GM23338 (cell line): Measurements from ENCODE around the gene APMAP. TPM values are rescaled to one million over a fixed set of nuclear protein-coding genes. Genes with fewer than 3 reads are reported as not detected.

ENCODE experiments used
- ATAC-seq: fragments of 200-7000 bp; cut with Tn5 transposase; 3 replicates; pipeline ENCODE4 v1.9.1; 2020
- DNase-seq: peaks from one replicate; pipeline ENCODE4 v3.0.0-alpha.2; 2015; ENCODE audit warnings: low spot score
- H2AFZ ChIP-seq: fragments of 200-600 bp; sonication (generic); 2 replicates; pipeline ENCODE4 v1.8.0; 2016; ENCODE audit warnings: antibody characterized with exemption, mild to moderate bottlenecking, moderate library complexity
- H3F3A ChIP-seq: fragments of 200-600 bp; sonication (generic); replicated peaks from 2 replicates; pipeline ENCODE4 v1.8.0; 2017; ENCODE audit warnings: antibody characterized with exemption, mixed run types, low read depth
- H3K27ac ChIP-seq: fragments of 200-600 bp; sonication (generic); 2 replicates; pipeline ENCODE4 v1.6.1; 2016; ENCODE audit warnings: low read depth
- H3K27me3 ChIP-seq: fragments of 200-600 bp; sonication (generic); 2 replicates; pipeline ENCODE4 v1.8.0; 2016; ENCODE audit warnings: mild to moderate bottlenecking, mixed run types, moderate library complexity; ENCODE audit not compliant: insufficient read depth
- H3K36me3 ChIP-seq: fragments of 200-600 bp; sonication (generic); 2 replicates; pipeline ENCODE4 v1.8.0; 2016; ENCODE audit warnings: mild to moderate bottlenecking; ENCODE audit not compliant: insufficient read depth
- H3K4me1 ChIP-seq: fragments of 200-600 bp; sonication (generic); 2 replicates; pipeline ENCODE4 v1.8.0; 2016; ENCODE audit warnings: mild to moderate bottlenecking, moderate library complexity; ENCODE audit not compliant: insufficient read depth
- H3K4me2 ChIP-seq: fragments of 200-600 bp; sonication (generic); 2 replicates; pipeline ENCODE4 v1.7.1; 2017; ENCODE audit warnings: mixed run types
- H3K4me3 ChIP-seq: fragments of 200-600 bp; sonication (generic); 2 replicates; pipeline ENCODE4 v1.6.1; 2016; ENCODE audit warnings: mixed run types
- H3K79me2 ChIP-seq: fragments of 200-600 bp; sonication (generic); replicated peaks from 2 replicates; pipeline ENCODE4 v1.8.0; 2017; ENCODE audit warnings: mild to moderate bottlenecking; ENCODE audit not compliant: insufficient read depth
- H3K9me2 ChIP-seq: fragments of 200-600 bp; sonication (generic); 2 replicates; pipeline ENCODE4 v1.8.0; 2017; ENCODE audit not compliant: insufficient read depth
- H4K20me1 ChIP-seq: fragments of 200-600 bp; sonication (generic); replicated peaks from 2 replicates; pipeline ENCODE4 v1.8.0; 2017; ENCODE audit warnings: mild to moderate bottlenecking; ENCODE audit not compliant: insufficient read depth
- H3K27ac Mint-ChIP-seq: 2 replicates; pipeline ENCODE4 v1.8.0; 2020; ENCODE audit warnings: inconsistent platforms, mild to moderate bottlenecking, moderate library complexity, mixed read lengths
- H3K27me3 Mint-ChIP-seq: 3 replicates; pipeline ENCODE4 v1.8.0; 2022; ENCODE audit warnings: low read depth, mild to moderate bottlenecking, moderate library complexity, mixed read lengths, inconsistent platforms; ENCODE audit not compliant: insufficient read depth, poor library complexity
- H3K36me3 Mint-ChIP-seq: 3 replicates; pipeline ENCODE4 v1.8.0; 2021; ENCODE audit warnings: low read depth, mild to moderate bottlenecking, inconsistent platforms, moderate library complexity, mixed read lengths
- H3K4me1 Mint-ChIP-seq: 3 replicates; pipeline ENCODE4 v1.8.0; 2020; ENCODE audit warnings: mild to moderate bottlenecking, inconsistent platforms, mixed read lengths
- H3K4me3 Mint-ChIP-seq: 3 replicates; pipeline ENCODE4 v1.8.0; 2021; ENCODE audit warnings: moderate library complexity, mild to moderate bottlenecking, inconsistent platforms, mixed read lengths
- H3K9me3 Mint-ChIP-seq: 3 replicates; pipeline ENCODE4 v1.8.0; 2020; ENCODE audit warnings: moderate library complexity, mild to moderate bottlenecking, inconsistent platforms, mixed read lengths
- JUNB ChIP-seq: IDR thresholded peaks from one replicate; pipeline ENCODE4 v1.6.1; 2016; ENCODE audit warnings: antibody characterized with exemption; ENCODE audit not compliant: unreplicated experiment
- POLR2AphosphoS5 ChIP-seq: IDR thresholded peaks from 2 replicates; pipeline ENCODE4 v1.6.1; 2016; ENCODE audit warnings: antibody characterized with exemption, low read depth
- ZNF331 ChIP-seq: fragments of 250-450 bp; sonication (Bioruptor Pico); IDR thresholded peaks from 2 replicates; pipeline ENCODE4 v1.5.0; 2020; ENCODE audit warnings: low read depth, mild to moderate bottlenecking, moderate library complexity
- polyA plus RNA-seq: library from polyadenylated mRNA; unstranded; fragments of >200 nt; fragmentation: Nextera tagmentation; extraction: Ambion mirVana; gene quantifications from 2 replicates; pipeline ENCODE4 v1.2.1, GENCODE V29; 2016
- total RNA-seq: library from RNA; depleted of rRNA; stranded (reverse); fragments of >200 nt; shearing (Covaris generic); gene quantifications from 2 replicates; pipeline ENCODE4 v1.2.3, GENCODE V29; 2014
- TF ChIP-seq, protein P1 (sequence below): fragments of 250-450 bp; sonication (Bioruptor Pico); IDR thresholded peaks from 2 replicates; pipeline ENCODE4 v1.5.0; 2020; ENCODE audit warnings: mild to moderate bottlenecking, moderate library complexity
- TF ChIP-seq, protein P2 (sequence below): IDR thresholded peaks from 2 replicates; pipeline ENCODE4 v1.6.1; 2016; ENCODE audit warnings: antibody characterized with exemption

APMAP gene
- total and polyA plus RNA-seq, 2 experiments from 2014 or later, result 31.7 to 72.3 TPM

DNA sequence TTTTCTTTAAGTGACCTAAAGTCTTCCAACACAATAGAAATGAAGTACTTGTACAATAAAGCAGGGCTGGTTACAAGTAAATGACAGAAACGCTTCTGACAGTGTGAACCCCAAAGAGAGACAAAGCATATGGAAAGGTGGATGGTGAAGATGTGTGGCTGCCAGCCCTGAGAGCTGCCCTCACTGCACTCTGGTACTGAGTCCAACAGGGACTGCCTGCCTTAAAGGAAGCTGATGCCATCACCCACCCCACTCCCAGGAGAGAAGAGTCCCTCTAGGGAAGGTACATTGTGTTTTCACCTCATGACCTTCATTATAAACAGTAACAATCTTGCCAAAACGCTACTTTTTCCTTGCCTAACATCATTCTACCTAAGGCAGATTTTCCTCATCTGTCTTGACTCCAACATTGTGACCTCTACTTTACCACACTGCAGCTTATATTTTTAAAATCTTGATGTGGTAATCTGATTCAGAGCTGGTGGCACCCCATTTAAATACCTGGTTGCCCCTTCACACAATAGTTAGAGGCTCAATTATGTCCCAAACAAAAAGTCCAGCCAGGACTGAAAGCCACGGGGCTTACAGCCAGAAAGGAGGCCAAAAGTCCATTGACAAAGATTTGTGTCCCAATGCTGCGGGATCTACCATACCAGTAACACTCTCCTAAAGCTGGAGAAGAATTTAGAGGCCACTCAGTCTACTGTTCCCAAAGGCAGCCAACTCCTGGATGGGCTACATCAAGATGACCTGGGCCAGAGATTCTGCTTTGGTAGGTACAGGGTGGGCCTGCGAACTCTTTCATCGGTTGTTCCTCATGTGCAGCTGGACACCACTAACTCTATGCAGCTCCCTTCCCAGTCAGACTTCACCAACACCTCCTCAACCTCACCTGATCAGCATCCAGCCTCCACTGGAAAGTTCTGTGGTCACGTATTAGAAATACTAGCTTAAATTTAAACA is 4.4 kb downstream of the APMAP start:
- H3K27ac Mint-ChIP-seq, result no peak overlapping the region
- 0 out of 2 replicates have a peak, but pooled peaks cover 2% of the 10 kb centered on the region for H3K4me1 ChIP-seq
- H3K4me3 Mint-ChIP-seq, result no peak overlapping the region
- H3K4me1 Mint-ChIP-seq, result peaks cover 11% of the 10 kb centered on the region
- H3K27me3 Mint-ChIP-seq, result peaks cover 5% of the 10 kb centered on the region
- no peak overlapping the region for H3K27ac ChIP-seq
- H3K4me2 ChIP-seq, result no peak overlapping the region
- ATAC-seq, result no peak
- TF ChIP-seq, protein P1, sequence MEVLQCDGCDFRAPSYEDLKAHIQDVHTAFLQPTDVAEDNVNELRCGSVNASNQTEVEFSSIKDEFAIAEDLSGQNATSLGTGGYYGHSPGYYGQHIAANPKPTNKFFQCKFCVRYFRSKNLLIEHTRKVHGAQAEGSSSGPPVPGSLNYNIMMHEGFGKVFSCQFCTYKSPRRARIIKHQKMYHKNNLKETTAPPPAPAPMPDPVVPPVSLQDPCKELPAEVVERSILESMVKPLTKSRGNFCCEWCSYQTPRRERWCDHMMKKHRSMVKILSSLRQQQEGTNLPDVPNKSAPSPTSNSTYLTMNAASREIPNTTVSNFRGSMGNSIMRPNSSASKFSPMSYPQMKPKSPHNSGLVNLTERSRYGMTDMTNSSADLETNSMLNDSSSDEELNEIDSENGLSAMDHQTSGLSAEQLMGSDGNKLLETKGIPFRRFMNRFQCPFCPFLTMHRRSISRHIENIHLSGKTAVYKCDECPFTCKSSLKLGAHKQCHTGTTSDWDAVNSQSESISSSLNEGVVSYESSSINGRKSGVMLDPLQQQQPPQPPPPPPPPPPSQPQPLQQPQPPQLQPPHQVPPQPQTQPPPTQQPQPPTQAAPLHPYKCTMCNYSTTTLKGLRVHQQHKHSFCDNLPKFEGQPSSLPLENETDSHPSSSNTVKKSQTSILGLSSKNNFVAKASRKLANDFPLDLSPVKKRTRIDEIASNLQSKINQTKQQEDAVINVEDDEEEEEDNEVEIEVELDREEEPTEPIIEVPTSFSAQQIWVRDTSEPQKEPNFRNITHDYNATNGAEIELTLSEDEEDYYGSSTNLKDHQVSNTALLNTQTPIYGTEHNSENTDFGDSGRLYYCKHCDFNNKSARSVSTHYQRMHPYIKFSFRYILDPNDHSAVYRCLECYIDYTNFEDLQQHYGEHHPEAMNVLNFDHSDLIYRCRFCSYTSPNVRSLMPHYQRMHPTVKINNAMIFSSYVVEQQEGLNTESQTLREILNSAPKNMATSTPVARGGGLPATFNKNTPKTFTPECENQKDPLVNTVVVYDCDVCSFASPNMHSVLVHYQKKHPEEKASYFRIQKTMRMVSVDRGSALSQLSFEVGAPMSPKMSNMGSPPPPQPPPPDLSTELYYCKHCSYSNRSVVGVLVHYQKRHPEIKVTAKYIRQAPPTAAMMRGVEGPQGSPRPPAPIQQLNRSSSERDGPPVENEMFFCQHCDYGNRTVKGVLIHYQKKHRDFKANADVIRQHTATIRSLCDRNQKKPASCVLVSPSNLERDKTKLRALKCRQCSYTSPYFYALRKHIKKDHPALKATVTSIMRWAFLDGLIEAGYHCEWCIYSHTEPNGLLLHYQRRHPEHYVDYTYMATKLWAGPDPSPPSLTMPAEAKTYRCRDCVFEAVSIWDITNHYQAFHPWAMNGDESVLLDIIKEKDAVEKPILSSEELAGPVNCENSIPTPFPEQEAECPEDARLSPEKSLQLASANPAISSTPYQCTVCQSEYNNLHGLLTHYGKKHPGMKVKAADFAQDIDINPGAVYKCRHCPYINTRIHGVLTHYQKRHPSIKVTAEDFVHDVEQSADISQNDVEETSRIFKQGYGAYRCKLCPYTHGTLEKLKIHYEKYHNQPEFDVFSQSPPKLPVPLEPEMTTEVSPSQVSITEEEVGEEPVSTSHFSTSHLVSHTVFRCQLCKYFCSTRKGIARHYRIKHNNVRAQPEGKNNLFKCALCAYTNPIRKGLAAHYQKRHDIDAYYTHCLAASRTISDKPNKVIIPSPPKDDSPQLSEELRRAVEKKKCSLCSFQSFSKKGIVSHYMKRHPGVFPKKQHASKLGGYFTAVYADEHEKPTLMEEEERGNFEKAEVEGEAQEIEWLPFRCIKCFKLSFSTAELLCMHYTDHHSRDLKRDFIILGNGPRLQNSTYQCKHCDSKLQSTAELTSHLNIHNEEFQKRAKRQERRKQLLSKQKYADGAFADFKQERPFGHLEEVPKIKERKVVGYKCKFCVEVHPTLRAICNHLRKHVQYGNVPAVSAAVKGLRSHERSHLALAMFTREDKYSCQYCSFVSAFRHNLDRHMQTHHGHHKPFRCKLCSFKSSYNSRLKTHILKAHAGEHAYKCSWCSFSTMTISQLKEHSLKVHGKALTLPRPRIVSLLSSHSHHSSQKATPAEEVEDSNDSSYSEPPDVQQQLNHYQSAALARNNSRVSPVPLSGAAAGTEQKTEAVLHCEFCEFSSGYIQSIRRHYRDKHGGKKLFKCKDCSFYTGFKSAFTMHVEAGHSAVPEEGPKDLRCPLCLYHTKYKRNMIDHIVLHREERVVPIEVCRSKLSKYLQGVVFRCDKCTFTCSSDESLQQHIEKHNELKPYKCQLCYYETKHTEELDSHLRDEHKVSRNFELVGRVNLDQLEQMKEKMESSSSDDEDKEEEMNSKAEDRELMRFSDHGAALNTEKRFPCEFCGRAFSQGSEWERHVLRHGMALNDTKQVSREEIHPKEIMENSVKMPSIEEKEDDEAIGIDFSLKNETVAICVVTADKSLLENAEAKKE (CRISPR knock-in tag), result no peak
- TF ChIP-seq, protein P2, sequence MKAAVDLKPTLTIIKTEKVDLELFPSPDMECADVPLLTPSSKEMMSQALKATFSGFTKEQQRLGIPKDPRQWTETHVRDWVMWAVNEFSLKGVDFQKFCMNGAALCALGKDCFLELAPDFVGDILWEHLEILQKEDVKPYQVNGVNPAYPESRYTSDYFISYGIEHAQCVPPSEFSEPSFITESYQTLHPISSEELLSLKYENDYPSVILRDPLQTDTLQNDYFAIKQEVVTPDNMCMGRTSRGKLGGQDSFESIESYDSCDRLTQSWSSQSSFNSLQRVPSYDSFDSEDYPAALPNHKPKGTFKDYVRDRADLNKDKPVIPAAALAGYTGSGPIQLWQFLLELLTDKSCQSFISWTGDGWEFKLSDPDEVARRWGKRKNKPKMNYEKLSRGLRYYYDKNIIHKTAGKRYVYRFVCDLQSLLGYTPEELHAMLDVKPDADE, result no peak
- TF ChIP-seq ZNF331 (no peak), POLR2AphosphoS5 (no peak), JUNB (no peak)
- no peaks in the 10 kb centered on the region for H3F3A ChIP-seq
- no peaks in the 10 kb centered on the region; the same call in 2 of the 3 replicates for H3K9me3 Mint-ChIP-seq
- no peak overlapping the region for H3K4me3 ChIP-seq
- no peaks in the 10 kb centered on the region; the same call in 2 of the 3 replicates for H3K36me3 Mint-ChIP-seq
- DNase-seq, result no peak
- no peaks in the 10 kb centered on the region for H3K9me2 ChIP-seq
- H3K36me3 ChIP-seq, result no peaks in the 10 kb centered on the region
- H3K27me3 ChIP-seq, result 0 out of 2 replicates have a peak, but pooled peaks cover 2% of the 10 kb centered on the region
- H4K20me1 ChIP-seq, result peaks cover 30% of the 10 kb centered on the region
- no peak overlapping the region for H2AFZ ChIP-seq
- H3K79me2 ChIP-seq, result peaks cover 89% of the 10 kb centered on the region
